T47D (cell line): ENCODE measurements around the gene LAMB1.
"Not testable (repeated sequence)": the region's sequence is repeated elsewhere in the genome, so short reads cannot be mapped to it uniquely, and the experiment has no call there.

Experiments
- DNase-seq, 2 experiments: peaks; one replicate each; pipeline versions ENCODE4 v3.0.0 to v3.0.0-alpha.2; 2011 to 2012; ENCODE audit warnings: low read depth in 1 of 2, low spot score in 1 of 2
- JUND ChIP-seq: IDR thresholded peaks from 2 replicates; pipeline ENCODE4 v1.6.1; 2012; ENCODE audit warnings: low read depth
- in situ Hi-C: cut with HindIII; loops from 2 replicates; pipeline ENCODE4 v1.10.0; 2016; ENCODE audit warnings: low sequenced_read_pairs, low pct_unique_long_range_greater_than_20kb

Gene LAMB1

GRCh38 chr7:107938456-107939250 is 64.3 kb downstream of the LAMB1 start:
- DNase-seq, result no peak
- in situ Hi-C loops, result no loop called here
- no peak for TF ChIP-seq JUND

GRCh38 chr7:107937531-107937930 is 65.4 kb downstream of the LAMB1 start:
- no peak for DNase-seq
- TF ChIP-seq JUND, result no peak
- in situ Hi-C loops, result no loop called here

- no peak for DNase-seq
- in situ Hi-C loops, result no loop called here
- no peak for TF ChIP-seq JUND
Observed at GRCh38 chr7:107936312-107936711, 66.6 kb downstream of the LAMB1 start.

- in situ Hi-C loops, result no loop called here
- no peak for TF ChIP-seq JUND
- DNase-seq, result no peak
Observed at GRCh38 chr7:107934991-107935770, 67.8 kb downstream of the LAMB1 start.

GRCh38 chr7:107933386-107934013 is 69.5 kb downstream of the LAMB1 start:
- in situ Hi-C loops, result no loop called here
- no peak for TF ChIP-seq JUND
- no peak for DNase-seq

- in situ Hi-C loops, result no loop called here
- no peak for DNase-seq
- TF ChIP-seq JUND, result no peak
Observed at GRCh38 chr7:107932805-107933204, 70.2 kb downstream of the LAMB1 start.

GRCh38 chr7:107931740-107932515 is 71.0 kb downstream of the LAMB1 start:
- in situ Hi-C loops, result no loop called here
- no peak for TF ChIP-seq JUND
- no peak for DNase-seq

- in situ Hi-C loops, result no loop called here
- DNase-seq, result no peak
- no peak for TF ChIP-seq JUND
Observed at GRCh38 chr7:107926481-107926880, 76.5 kb downstream of the LAMB1 start.

GRCh38 chr7:107924841-107925504 is 78.0 kb downstream of the LAMB1 start:
- no peak for DNase-seq
- in situ Hi-C loops, result no loop called here
- TF ChIP-seq JUND, result no peak

GRCh38 chr7:107922886-107923285 is 80.1 kb downstream of the LAMB1 start:
- no peak for DNase-seq
- in situ Hi-C loops, result no loop called here
- no peak for TF ChIP-seq JUND

- DNase-seq, in situ Hi-C loops: not testable (repeated sequence)
Observed at GRCh38 chr7:107921826-107922225, 81.1 kb downstream of the LAMB1 start.

GRCh38 chr7:107920048-107920772 is 82.8 kb downstream of the LAMB1 start:
- no peak for DNase-seq
- no peak for TF ChIP-seq JUND
- in situ Hi-C loops, result no loop called here
